ENCODE measurements around the gene FTCDNL1.

DNA sequence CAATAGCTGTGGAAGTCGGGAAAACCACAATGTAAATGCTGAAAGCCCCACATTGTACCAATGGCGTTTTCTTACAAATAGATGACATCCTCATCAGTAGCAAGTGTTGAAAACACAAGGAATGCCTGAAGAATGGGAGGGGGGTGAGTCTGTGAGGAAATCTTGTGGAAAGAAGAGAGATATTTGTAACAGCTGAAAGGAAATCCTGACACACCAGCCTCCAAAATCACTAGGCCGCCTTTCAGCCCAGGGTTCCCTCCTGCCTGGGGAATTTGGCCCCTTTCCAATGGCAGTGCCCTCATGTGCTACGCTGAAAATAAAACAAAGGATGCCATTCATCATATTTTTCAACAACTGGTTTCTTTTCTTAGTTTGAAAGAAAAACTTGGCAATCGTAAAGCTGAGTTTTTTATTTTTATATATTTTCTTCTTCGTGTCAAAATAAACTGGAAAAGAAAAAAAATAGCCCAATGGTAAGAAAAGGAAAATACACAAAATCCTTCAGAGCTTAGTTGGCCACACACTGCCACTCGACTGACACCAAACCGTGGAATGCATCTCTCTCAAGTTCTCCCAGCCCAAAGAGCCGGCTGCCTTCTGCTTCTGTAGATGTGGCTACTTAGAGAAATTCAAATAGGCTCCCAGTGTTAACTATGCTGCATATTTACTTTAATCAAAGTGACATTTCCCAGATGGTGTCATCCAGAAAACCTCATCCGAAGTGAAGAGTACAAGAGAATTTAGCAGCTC, 52.0 kb downstream of the FTCDNL1 start:
- TF ChIP-seq, protein P1, sequence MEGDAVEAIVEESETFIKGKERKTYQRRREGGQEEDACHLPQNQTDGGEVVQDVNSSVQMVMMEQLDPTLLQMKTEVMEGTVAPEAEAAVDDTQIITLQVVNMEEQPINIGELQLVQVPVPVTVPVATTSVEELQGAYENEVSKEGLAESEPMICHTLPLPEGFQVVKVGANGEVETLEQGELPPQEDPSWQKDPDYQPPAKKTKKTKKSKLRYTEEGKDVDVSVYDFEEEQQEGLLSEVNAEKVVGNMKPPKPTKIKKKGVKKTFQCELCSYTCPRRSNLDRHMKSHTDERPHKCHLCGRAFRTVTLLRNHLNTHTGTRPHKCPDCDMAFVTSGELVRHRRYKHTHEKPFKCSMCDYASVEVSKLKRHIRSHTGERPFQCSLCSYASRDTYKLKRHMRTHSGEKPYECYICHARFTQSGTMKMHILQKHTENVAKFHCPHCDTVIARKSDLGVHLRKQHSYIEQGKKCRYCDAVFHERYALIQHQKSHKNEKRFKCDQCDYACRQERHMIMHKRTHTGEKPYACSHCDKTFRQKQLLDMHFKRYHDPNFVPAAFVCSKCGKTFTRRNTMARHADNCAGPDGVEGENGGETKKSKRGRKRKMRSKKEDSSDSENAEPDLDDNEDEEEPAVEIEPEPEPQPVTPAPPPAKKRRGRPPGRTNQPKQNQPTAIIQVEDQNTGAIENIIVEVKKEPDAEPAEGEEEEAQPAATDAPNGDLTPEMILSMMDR (IDR thresholded peaks at IDR 0.05): no peak
- TF ChIP-seq POLR2A (IDR thresholded peaks at IDR 0.05): no peak

All from body of pancreas (tissue), 4 donors.